ENCODE data around the gene PRR7. TPM values are rescaled to one million over a fixed set of nuclear protein-coding genes. Genes with fewer than 3 reads are reported as not detected.

Gene PRR7
- total RNA-seq, 1 donor from 2014 or later = 5.1 TPM

DNA sequence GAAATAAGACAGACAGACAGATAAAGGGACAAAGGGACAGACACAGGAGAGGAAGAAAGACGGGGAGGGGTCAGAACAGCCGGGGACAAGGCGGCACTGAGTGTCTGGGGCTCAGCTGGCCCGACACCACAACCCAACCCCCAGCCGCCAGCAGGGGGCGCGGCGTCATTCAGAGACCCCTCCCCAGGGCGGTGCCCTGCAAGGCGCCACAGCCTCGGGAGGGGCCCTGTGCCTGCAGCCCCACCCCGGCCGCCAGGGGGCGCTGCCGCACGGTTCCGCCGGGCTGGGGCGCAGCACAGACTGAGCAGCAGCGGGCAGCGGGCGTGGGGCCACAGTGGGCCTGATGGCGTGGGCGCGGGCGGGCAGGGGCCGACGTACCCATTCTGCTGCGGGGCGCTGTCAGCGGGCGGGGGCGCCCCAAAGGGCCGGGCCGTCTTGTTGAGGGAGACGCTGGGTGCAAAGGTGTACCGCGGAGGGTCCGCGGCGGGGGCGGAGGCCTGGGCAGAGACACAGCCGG lies 44.9 kb downstream of the PRR7 start:
- intact Hi-C loops (cut with DNase I) = no loop called here
- no peak for DNase-seq (ENCODE audit: low spot score)

- intact Hi-C loops (cut with DNase I) = no loop called here
- no peak for DNase-seq (ENCODE audit: low spot score)
Observed at GRCh38 chr5:177491983-177492746, 45.6 kb downstream of the PRR7 start.

GRCh38 chr5:177492841-177493240 lies 46.2 kb downstream of the PRR7 start:
- intact Hi-C loops (cut with DNase I) = no loop called here
- DNase-seq (ENCODE audit: low spot score) = no peak

- DNase-seq (ENCODE audit: low spot score) = no peak
- intact Hi-C loops (cut with DNase I) = no loop called here
Observed at GRCh38 chr5:177493795-177494345, 47.3 kb downstream of the PRR7 start.

- DNase-seq (ENCODE audit: low spot score) = peak; percentile 86
- intact Hi-C loops (cut with DNase I) = no loop called here
Observed at GRCh38 chr5:177494346-177495195, 48.0 kb downstream of the PRR7 start.

- intact Hi-C loops (cut with DNase I) = loop anchor here (2.0 kb wide), 1 partner anchor 17 kb away; no protein-coding TSS in a partner anchor
- DNase-seq (ENCODE audit: low spot score) = peak; percentile 87
Observed at GRCh38 chr5:177495243-177496060, 48.8 kb downstream of the PRR7 start.

DNA sequence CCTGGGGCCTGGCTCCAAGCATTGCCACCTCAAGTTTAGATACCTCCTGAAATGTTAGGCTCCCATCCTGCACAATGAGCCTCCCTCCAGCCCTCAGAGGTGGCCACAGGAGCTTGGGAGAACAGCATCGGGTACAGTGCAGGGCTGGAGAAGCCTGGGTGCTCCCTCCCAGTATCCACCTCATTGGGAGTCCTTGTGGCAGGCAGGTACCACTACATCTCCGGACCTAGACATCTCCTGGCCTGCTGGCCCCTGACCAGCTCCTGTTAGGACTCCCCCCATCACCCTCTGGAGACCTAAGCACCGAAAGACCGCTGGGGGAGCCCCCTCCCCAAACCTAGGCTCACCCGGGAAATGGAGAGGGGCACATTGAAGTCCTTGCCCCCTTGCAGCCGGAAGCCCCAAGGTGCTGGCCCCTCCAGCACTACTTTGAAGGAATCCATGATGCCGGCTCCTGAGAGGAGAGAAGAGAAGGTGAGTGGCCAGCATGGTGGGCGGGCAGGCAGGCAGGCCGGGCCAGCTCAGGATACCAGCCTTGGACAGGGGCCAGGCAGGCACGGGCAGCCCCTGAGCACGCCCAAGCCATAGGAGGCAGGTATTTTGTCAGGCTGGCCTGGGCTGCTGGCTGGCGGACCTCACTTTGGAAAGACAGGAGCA lies 49.6 kb downstream of the PRR7 start:
- intact Hi-C loops (cut with DNase I) = loop anchor here (2.0 kb wide), 1 partner anchor 17 kb away; no protein-coding TSS in a partner anchor
- no peak for DNase-seq (ENCODE audit: low spot score)

DNA sequence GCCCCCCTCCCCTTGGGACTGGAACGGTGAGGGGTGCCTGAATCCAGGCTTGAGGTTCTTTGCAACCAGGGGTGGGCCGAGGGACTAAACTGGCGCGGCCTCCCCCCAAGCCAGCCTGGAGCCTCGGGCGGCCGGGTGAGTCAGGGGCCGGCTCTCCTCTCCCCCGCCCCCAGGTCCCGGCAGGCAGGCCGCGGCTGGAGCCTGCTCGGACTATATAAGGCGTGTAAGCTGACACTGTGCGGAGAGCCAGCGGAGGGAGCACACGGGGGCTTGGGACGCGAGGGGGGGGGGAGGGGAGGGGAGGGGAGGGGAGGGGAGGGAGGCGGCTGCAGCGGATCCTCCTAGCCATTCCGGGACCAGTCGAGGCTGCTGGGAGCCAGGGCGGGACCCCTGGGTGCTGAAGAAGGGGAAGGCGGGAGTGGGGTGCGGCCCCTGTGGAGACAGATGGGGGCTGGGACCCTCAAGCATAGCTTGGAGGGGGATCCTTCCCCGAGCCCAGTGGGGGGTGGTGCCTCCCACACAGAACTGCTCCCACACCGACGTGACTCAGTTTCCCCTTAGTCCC lies 50.2 kb downstream of the PRR7 start:
- intact Hi-C loops (cut with DNase I) = loop anchor here (1.0 to 2.0 kb wide), 2 partner anchors 18 to 42 kb away; no protein-coding TSS in a partner anchor
- DNase-seq (ENCODE audit: low spot score) = peak; percentile 91

DNA sequence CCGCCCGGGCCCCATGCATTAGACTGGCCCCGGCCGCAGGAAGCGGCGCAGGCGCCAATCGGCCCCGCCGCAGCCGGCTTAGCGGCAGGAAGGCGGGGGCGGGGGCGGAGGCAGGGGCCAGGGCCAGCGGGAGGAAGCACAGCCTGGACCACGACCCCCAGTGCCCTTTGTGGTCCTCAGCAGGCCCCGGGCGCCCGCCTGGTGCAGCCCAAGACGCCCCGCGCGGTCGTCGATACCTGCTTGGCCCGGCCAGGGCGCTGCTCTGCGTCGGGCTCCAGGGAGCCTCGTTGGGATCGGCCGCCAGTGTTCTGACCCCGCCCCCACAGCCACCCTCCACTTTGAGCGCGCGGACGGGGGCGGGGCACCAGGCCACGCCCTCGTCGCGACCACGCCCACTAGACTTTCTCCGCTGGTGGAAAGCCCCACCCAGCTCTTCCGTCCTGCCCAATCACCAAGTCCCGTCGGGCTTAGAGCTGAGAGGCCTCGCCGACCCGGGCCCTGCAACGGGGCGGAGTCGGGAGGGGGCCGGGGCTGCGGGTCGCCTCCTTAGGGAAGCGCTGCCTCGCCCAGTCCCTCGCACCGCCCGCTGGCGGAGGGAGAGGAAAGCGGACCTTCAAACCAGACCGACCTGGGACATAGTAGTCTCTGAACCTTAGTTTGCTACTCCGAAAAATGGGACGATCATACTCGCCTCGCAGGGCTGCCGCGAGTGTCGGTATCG lies 50.8 kb downstream of the PRR7 start, which contains the start of gene PDLIM7:
PDLIM7 (minus strand) TSS at position 313 of the 721 bp plus-strand sequence. CDS start 1,092 bp downstream, outside the sequence.
- intact Hi-C loops (cut with DNase I) = loop anchor here (1.0 to 2.0 kb wide), 3 partner anchors 19 to 42 kb away; partner anchors contain the start of gene DDX41
- DNase-seq (ENCODE audit: low spot score) = peak; percentile 98

DNA sequence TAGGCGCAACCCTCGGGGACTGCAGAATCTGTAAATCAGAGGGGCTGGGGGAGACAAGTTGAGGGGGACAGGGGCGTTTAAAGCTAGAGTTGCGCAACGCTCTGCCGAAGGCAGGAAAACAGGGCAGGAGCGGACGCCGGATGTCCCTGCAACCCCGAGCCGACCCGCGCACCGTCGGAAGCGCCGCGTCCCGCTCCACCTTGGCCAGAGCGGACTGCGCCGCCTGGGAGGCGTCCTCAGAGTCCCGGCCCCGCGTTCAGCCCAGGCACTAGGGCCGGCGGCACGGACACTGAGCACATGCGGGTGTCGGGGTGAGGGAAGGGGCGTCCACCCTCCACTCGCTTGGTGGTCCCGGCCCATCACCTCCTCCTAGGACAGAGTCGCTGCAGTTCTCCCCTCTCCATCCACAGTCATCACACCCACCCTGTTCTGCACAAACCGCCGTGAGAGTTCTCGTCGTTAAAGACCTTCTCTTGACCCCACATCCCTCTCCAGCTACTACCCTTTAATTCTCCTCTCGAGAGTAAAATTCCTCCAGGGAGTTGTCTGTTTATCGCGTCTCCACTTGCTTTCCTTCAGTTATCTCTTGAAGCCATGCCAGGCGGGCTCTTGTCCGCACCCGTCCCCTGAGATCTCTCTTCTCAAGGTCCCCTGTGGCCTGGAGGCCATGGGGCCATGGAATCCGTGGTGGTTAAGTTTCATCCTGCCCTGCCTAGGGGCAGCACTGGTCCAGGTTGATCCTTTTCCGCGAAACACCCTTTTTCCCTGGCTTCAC lies 51.6 kb downstream of the PRR7 start:
- DNase-seq (ENCODE audit: low spot score) = no peak
- intact Hi-C loops (cut with DNase I) = loop anchor here (2.0 kb wide), 1 partner anchor 19 kb away; the partner anchor contains the start of gene DDX41

DNA sequence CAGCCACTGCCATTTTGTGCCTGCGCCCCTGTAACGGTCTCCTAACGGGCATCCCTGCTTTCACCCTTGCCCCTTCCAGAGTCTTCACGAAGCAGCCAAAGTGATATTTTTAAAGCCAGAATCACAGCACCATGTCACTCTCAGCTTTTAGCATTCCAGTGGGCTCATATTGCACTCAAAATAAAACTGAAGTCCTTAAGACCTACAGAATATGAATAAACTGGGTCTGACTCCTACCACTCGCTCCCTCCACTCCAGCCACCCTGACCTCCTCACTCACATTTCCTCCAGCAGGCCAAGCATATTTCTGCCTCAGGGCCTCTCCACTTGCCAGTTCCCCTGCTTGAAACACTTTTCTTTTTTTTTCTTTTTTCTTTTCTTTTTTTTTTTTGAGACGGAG lies 53.2 kb downstream of the PRR7 start:
- DNase-seq (ENCODE audit: low spot score) = no peak
- intact Hi-C loops (cut with DNase I) = loop anchor here (2.0 kb wide), 2 partner anchors 17 to 109 kb away; partner anchors contain the start of gene DDX41

DNA sequence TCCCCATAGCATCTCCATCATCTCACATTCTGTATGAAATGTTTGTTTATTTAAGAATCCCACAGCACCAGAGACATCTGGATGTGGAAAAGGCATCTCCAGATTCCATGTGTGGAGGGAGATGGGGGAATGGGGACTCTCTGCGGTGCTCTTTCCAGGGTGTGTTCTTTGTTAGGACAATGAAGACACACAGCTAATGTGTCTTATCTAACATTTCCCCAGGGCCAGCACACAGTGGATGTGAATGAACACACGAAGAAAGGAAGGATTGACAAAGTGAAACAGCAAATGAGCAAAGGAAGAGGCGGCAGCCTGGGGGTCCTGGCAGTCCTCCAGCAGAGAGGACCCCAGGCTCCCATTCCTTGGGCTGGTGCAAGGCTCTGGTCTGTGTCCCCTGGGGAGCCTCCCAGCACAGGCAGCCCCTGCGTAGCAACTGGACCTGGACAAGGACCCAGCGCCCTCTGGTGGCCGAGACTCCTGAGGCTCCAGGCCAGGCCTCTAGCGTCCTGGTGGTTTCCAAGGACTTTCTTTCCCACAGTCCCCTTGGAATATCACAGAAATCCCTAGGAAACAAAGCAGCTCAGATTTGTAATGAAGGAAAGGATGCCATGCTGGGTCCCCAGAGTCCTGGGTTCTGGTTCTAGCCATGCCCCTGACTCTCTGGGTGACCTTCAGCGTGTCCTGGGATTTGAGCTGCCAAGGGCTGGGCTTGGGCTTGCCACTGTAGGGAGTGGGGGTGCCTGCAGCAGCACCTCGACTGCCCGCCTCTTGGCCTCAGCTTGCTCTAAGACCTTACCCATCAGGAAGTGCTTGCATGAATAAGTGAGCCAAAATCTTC lies 54.3 kb downstream of the PRR7 start:
- intact Hi-C loops (cut with DNase I) = loop anchor here (2.0 kb wide), 1 partner anchor 110 kb away; no protein-coding TSS in a partner anchor
- peak; percentile 95 for DNase-seq (ENCODE audit: low spot score)

GRCh38 chr5:177501874-177502678 lies 55.5 kb downstream of the PRR7 start:
- intact Hi-C loops (cut with DNase I) = loop anchor here (2.0 kb wide), 1 partner anchor 111 kb away; no protein-coding TSS in a partner anchor
- DNase-seq (ENCODE audit: low spot score) = no peak

GRCh38 chr5:177502886-177503285 lies 56.3 kb downstream of the PRR7 start:
- intact Hi-C loops (cut with DNase I) = no loop called here
- no peak for DNase-seq (ENCODE audit: low spot score)
